C4-2B (cell line): ENCODE data around the gene ETF1.

ENCODE experiments used
- CTCF ChIP-seq: fragments of 450-650 bp; conservative IDR thresholded peaks from 2 replicates; pipeline ENCODE4 v1.5.1; 2017; ENCODE audit warnings: mild to moderate bottlenecking
- ZFX ChIP-seq: fragments of 450-650 bp; IDR thresholded peaks from 2 replicates; pipeline ENCODE4 v1.6.1; 2017

- no peak for TF ChIP-seq CTCF
- no peak for TF ChIP-seq ZFX
Measured at GRCh38 chr5:138583984-138584637, 41.1 kb upstream of the ETF1 start.
